HepG2 (cell line): Measurements from ENCODE around the gene TDRD6. TPM values are rescaled to one million over a fixed set of nuclear protein-coding genes. Genes with fewer than 3 reads are reported as not detected.

ENCODE experiments used
- ATAC-seq: fragments of 200-7000 bp; cut with Tn5 transposase; 3 replicates; pipeline ENCODE4 v1.9.1; 2020; ENCODE audit warnings: mild to moderate bottlenecking, moderate library complexity
- BruUV-seq: library from RNA; stranded (reverse); fragments of 400-500 nt; replicated peaks from 2 replicates; lab custom pipeline; 2021; lab: Mats Ljungman, UMichigan
- CTCF ChIA-PET: fragments of 300-600 bp; formaldehyde crosslinking; extraction: SDS; loops from one replicate; lab custom pipeline; 2021; ENCODE audit warnings: low total read pairs, inconsistent platforms, low intra/inter-chr PET ratio; lab: Yijun Ruan, JAX
- POLR2A ChIA-PET: fragments of 350-600 bp; sonication (Branson Sonifier 250); formaldehyde crosslinking; loops from one replicate; lab custom pipeline; 2020; ENCODE audit warnings: antibody characterized with exemption, inconsistent platforms; lab: Yijun Ruan, JAX
- DNase-seq: peaks from one replicate; pipeline ENCODE4 v3.0.0-alpha.2; 2015; ENCODE audit warnings: low spot score
- FAIRE-seq: peaks from 3 replicates; lab custom pipeline; 2011; peaks lifted over from hg19 to GRCh38; lab: Jason Lieb, UNC
- H2AFZ ChIP-seq: one replicate; pipeline ENCODE4 v1.6.1; 2011; ENCODE audit warnings: low read length, inconsistent platforms
- H3K27ac ChIP-seq: fragments of 300-600 bp; 3 replicates; pipeline ENCODE4 v1.8.0; 2011; ENCODE audit warnings: mixed run types, mild to moderate bottlenecking, mixed read lengths, low read length, inconsistent platforms; ENCODE audit not compliant: insufficient read depth; ENCODE audit errors: extremely low read length
- H3K27me3 ChIP-seq, 2 experiments: fragments of 200-600 bp in 1 of 2; 2 replicates in 1 of 2; 3 replicates in 1 of 2; pipeline versions ENCODE4 v1.6.0 to v1.8.0; 2011; ENCODE audit warnings: low read length in 2 of 2, mild to moderate bottlenecking in 2 of 2, moderate library complexity in 2 of 2, inconsistent platforms in 1 of 2; ENCODE audit not compliant: insufficient read depth in 2 of 2, control insufficient read depth in 1 of 2
- H3K36me3 ChIP-seq, 2 experiments: fragments of 200-600 bp in 1 of 2; replicated peaks in 1 of 2; 2 replicates in 1 of 2; 3 replicates in 1 of 2; pipeline versions ENCODE4 v1.5.1 to v1.8.0; 2011; ENCODE audit warnings: low read length in 2 of 2, inconsistent platforms in 1 of 2; ENCODE audit not compliant: insufficient read depth in 2 of 2, control insufficient read depth in 1 of 2
- H3K4me1 ChIP-seq: 2 replicates; pipeline ENCODE4 v1.5.1; 2012; ENCODE audit warnings: low read length, inconsistent platforms; ENCODE audit not compliant: insufficient read depth
- H3K4me2 ChIP-seq: 2 replicates; pipeline ENCODE4 v1.6.0; 2011; ENCODE audit warnings: low read depth, low read length, inconsistent platforms
- H3K4me3 ChIP-seq, 3 experiments: fragments of 200-600 bp in 1 of 3; sonication (generic), shearing (Covaris generic) in 1 of 3; replicated peaks in 1 of 3; 2 replicates each; pipeline ENCODE4 v1.5.1; 2011 to 2016; ENCODE audit warnings: low read length in 3 of 3, inconsistent platforms in 2 of 3, low read depth in 2 of 3, mild to moderate bottlenecking in 2 of 3, control low read depth in 1 of 3, mixed read lengths in 1 of 3; ENCODE audit not compliant: insufficient read depth in 1 of 3
- H3K79me2 ChIP-seq: one replicate; pipeline ENCODE4 v1.6.1; 2011; ENCODE audit warnings: low read length, inconsistent platforms; ENCODE audit not compliant: insufficient read depth
- H3K9ac ChIP-seq: 2 replicates; pipeline ENCODE4 v1.6.0; 2011; ENCODE audit warnings: mild to moderate bottlenecking, low read depth, low read length, inconsistent platforms; ENCODE audit not compliant: insufficient read depth
- H3K9me3 ChIP-seq: 2 replicates; pipeline ENCODE4 v1.5.1; 2012; ENCODE audit warnings: mild to moderate bottlenecking, low read length
- H4K20me1 ChIP-seq: 2 replicates; pipeline ENCODE4 v1.6.0; 2011; ENCODE audit warnings: inconsistent platforms, mild to moderate bottlenecking, low read length, moderate library complexity; ENCODE audit not compliant: insufficient read depth
- CREB1 ChIP-seq, 2 experiments: fragments of 450-650 bp in 1 of 2; IDR thresholded peaks; 2 replicates each; pipeline ENCODE4 v1.6.1; 2016 to 2017; ENCODE audit warnings: control low read depth in 1 of 2, mild to moderate bottlenecking in 1 of 2, missing compliant biosample characterization in 1 of 2, missing genetic modification characterization in 1 of 2
- GFI1 ChIP-seq: sonication (generic); formaldehyde crosslinking; IDR thresholded peaks from 2 replicates; pipeline ENCODE4 v1.5.0; 2020; ENCODE audit warnings: missing genetic modification reagents, mild to moderate bottlenecking, borderline replicate concordance
- MXD4 ChIP-seq: IDR thresholded peaks from 2 replicates; pipeline ENCODE4 v1.6.1; 2016; ENCODE audit warnings: mild to moderate bottlenecking, missing biosample characterization, missing genetic modification reagents
- TARDBP ChIP-seq: sonication (generic); formaldehyde crosslinking; IDR thresholded peaks from 2 replicates; pipeline ENCODE4 v1.8.0; 2022; ENCODE audit warnings: mild to moderate bottlenecking, missing genetic modification reagents
- TCF12 ChIP-seq, 2 experiments: fragments of 450-650 bp in 1 of 2; sonication (generic) in 1 of 2; formaldehyde crosslinking in 1 of 2; IDR thresholded peaks; 2 replicates each; pipeline versions ENCODE4 v1.6.1 to v1.8.0; 2017 to 2022; ENCODE audit warnings: antibody characterized with exemption in 1 of 2, mild to moderate bottlenecking in 1 of 2, missing genetic modification reagents in 1 of 2, moderate library complexity in 1 of 2
- ZFP90 ChIP-seq: sonication (generic); formaldehyde crosslinking; IDR thresholded peaks from 2 replicates; pipeline ENCODE4 v1.8.0; 2022; ENCODE audit warnings: missing genetic modification reagents, mild to moderate bottlenecking, inconsistent platforms, borderline replicate concordance
- ZNF703 ChIP-seq: sonication (generic); formaldehyde crosslinking; IDR thresholded peaks from 2 replicates; pipeline ENCODE4 v1.5.1; 2020; ENCODE audit warnings: missing genetic modification reagents, mild to moderate bottlenecking, moderate library complexity, borderline replicate concordance
- WGBS: methylation state at CpG from one replicate; pipeline ENCODE4 v1.1.6; 2017; ENCODE audit warnings: low lambda C conversion rate; 5-methylcytosine and 5-hydroxymethylcytosine counted together
- in situ Hi-C: cut with HindIII; loops from 2 replicates; pipeline ENCODE4 v1.10.0; 2017; ENCODE audit warnings: low pct_unique_long_range_greater_than_20kb; ENCODE audit not compliant: extremely low pct_ligation_motif_present
- intact Hi-C: fragments of 100-400 bp; cut with micrococcal nuclease; formaldehyde crosslinking; loops from one replicate; pipeline ENCODE4 v1.10.0; 2022; ENCODE audit not compliant: unreplicated experiment
- polyA plus RNA-seq, 8 experiments: library from polyadenylated mRNA; depleted of rRNA in 3 of 8; stranded (reverse) in 7 of 8; unstranded in 1 of 8; fragments of >200 nt; fragmentation: Illumina TruSeq in 4 of 8; extraction: Trizol in 4 of 8; gene quantifications; 2 replicates each; pipeline versions ENCODE4 v1.2.1 to v1.2.3, GENCODE V29; 2011 to 2016; ENCODE audit warnings: low read depth in 4 of 8, missing spikeins in 1 of 8, mixed read lengths in 1 of 8; ENCODE audit not compliant: insufficient read depth in 1 of 8
- total RNA-seq, 5 experiments: library from RNA; depleted of rRNA; stranded (reverse); fragments of >200 nt; fragmentation: Illumina TruSeq; extraction: Trizol; gene quantifications; 2 replicates each; pipeline ENCODE4 v1.2.3, GENCODE V29; 2016; ENCODE audit warnings: low read depth in 1 of 5
- TF ChIP-seq, protein P1 (sequence below), 2 experiments: IDR thresholded peaks; 2 replicates each; pipeline ENCODE4 v1.6.1; 2011 to 2012; ENCODE audit warnings: low read length in 2 of 2, borderline replicate concordance in 1 of 2, low read depth in 1 of 2, mild to moderate bottlenecking in 1 of 2, moderate library complexity in 1 of 2
- TF ChIP-seq, protein P2 (sequence below): sonication (generic); formaldehyde crosslinking; IDR thresholded peaks from 2 replicates; pipeline ENCODE4 v1.9.0; 2021; ENCODE audit warnings: missing genetic modification reagents, borderline replicate concordance

The TDRD6 gene
- total and polyA plus RNA-seq, 2 of the 13 experiments (the other 11 are each of a cell fraction or from before 2014, with no cell fraction given) = not detected

DNA sequence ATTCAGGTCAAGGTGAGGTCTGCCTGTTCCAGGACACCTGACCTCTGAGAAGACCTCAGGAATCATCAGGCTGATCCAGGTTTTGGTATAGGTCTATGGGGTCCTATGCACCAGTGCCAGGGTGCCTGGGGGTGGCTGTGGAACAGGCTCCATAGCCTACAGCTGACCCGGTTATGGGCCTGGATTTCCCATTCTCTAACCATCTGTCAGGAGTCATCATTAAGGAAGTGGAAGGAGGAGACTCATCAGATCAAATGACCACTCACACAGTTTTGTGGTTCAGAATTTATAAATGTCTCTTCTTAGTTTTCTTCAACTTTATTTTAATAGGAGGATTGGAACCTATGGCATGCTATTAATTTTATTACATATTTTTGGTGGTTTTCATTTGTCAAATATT is 32.7 kb downstream of the TDRD6 start:
- no peak for FAIRE-seq

DNA sequence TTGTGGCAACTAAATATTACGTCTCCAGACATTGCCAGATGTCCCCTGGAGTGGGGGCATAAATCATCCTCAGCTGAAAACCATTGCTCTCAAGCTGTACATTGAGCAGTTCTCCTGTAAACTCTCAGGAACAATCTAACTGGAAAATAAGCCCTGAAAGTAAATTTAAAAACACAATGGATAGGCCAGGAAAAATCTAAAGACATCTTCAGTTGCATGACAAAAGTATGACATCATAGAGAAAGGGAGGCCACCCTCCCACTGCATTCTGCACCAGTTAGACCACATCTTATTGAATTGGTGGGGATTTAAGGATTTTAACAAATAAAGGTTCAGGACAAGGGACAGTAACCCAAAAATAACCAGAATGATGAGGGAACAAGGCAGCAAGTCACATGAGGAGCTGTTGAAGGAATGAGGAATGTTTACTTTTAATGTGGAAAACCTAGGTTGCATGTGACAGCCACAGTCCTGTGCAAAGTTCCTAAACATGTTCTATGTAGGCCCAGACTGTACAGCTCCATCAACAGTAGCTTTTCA is 42.2 kb downstream of the TDRD6 start:
- Histone ChIP-seq H2AFZ (no peak overlapping the region), H3K9me3 (no peaks in the 10 kb centered on the region), H3K79me2 (no peaks in the 10 kb centered on the region), H3K4me1 (peaks cover 9% of the 10 kb centered on the region), H3K4me3 (no peak overlapping the region), H3K9ac (no peak overlapping the region), H4K20me1 (no peaks in the 10 kb centered on the region), H3K36me3 (no peaks in the 10 kb centered on the region), H3K27ac (no peak overlapping the region), H3K4me2 (no peak overlapping the region), H3K27me3 (peaks cover 0 to 15% of the 10 kb centered on the region in 2 experiments; a peak in 3 of 5 replicates)
- in situ Hi-C loops = no loop called here
- FAIRE-seq = no peak
- intact Hi-C loops = no loop called here
- ATAC-seq = no peak
- no TSS peak for BruUV-seq
- no peak for DNase-seq
- WGBS = 11% methylated on average over 1 of the region's 1 CpG
- POLR2A ChIA-PET = no interaction called here
- CTCF ChIA-PET = no interaction called here
- TF ChIP-seq ZFP90 (CRISPR knock-in tag) (no peak), TARDBP (CRISPR knock-in tag) (no peak), TCF12 (IDR thresholded peaks at IDR 0.05) (no peak), TCF12 (CRISPR knock-in tag; IDR thresholded peaks at IDR 0.05) (no peak), CREB1 (IDR thresholded peaks at IDR 0.05) (peak; percentile 49; the same call in 1 of the 2 replicates), CREB1 (CRISPR knock-in tag; IDR thresholded peaks at IDR 0.05) (no peak), GFI1 (no peak), ZNF703 (no peak)
- TF ChIP-seq, protein P1, sequence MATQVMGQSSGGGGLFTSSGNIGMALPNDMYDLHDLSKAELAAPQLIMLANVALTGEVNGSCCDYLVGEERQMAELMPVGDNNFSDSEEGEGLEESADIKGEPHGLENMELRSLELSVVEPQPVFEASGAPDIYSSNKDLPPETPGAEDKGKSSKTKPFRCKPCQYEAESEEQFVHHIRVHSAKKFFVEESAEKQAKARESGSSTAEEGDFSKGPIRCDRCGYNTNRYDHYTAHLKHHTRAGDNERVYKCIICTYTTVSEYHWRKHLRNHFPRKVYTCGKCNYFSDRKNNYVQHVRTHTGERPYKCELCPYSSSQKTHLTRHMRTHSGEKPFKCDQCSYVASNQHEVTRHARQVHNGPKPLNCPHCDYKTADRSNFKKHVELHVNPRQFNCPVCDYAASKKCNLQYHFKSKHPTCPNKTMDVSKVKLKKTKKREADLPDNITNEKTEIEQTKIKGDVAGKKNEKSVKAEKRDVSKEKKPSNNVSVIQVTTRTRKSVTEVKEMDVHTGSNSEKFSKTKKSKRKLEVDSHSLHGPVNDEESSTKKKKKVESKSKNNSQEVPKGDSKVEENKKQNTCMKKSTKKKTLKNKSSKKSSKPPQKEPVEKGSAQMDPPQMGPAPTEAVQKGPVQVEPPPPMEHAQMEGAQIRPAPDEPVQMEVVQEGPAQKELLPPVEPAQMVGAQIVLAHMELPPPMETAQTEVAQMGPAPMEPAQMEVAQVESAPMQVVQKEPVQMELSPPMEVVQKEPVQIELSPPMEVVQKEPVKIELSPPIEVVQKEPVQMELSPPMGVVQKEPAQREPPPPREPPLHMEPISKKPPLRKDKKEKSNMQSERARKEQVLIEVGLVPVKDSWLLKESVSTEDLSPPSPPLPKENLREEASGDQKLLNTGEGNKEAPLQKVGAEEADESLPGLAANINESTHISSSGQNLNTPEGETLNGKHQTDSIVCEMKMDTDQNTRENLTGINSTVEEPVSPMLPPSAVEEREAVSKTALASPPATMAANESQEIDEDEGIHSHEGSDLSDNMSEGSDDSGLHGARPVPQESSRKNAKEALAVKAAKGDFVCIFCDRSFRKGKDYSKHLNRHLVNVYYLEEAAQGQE (IDR thresholded peaks at IDR 0.05; ENCODE audit: borderline replicate concordance in 1 of 2, low read depth in 1 of 2, low read length in 2 of 2) = no peak
- TF ChIP-seq, protein P2, sequence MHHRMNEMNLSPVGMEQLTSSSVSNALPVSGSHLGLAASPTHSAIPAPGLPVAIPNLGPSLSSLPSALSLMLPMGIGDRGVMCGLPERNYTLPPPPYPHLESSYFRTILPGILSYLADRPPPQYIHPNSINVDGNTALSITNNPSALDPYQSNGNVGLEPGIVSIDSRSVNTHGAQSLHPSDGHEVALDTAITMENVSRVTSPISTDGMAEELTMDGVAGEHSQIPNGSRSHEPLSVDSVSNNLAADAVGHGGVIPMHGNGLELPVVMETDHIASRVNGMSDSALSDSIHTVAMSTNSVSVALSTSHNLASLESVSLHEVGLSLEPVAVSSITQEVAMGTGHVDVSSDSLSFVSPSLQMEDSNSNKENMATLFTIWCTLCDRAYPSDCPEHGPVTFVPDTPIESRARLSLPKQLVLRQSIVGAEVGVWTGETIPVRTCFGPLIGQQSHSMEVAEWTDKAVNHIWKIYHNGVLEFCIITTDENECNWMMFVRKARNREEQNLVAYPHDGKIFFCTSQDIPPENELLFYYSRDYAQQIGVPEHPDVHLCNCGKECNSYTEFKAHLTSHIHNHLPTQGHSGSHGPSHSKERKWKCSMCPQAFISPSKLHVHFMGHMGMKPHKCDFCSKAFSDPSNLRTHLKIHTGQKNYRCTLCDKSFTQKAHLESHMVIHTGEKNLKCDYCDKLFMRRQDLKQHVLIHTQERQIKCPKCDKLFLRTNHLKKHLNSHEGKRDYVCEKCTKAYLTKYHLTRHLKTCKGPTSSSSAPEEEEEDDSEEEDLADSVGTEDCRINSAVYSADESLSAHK (CRISPR knock-in tag) = no peak

More for the DNA sequence above, 32.7 kb downstream of the TDRD6 start:
- Histone ChIP-seq H3K4me1 (no peaks in the 10 kb centered on the region), H3K9me3 (no peaks in the 10 kb centered on the region), H3K79me2 (no peaks in the 10 kb centered on the region), H3K4me3 (no peak overlapping the region), H3K36me3 (no peaks in the 10 kb centered on the region), H3K27me3 (no peaks in the 10 kb centered on the region), H3K4me2 (no peak overlapping the region), H4K20me1 (no peaks in the 10 kb centered on the region), H3K27ac (no peak overlapping the region), H2AFZ (no peak overlapping the region), H3K9ac (no peak overlapping the region)
- in situ Hi-C loops = no loop called here
- CTCF ChIA-PET = no interaction called here
- TF ChIP-seq MXD4 (CRISPR knock-in tag) = no peak
- intact Hi-C loops = no loop called here
- POLR2A ChIA-PET = no interaction called here
- DNase-seq (no peak), ATAC-seq (no peak)
- BruUV-seq = no TSS peak
- WGBS = 22% methylated on average over 1 of the region's 1 CpG
